HG02759 (cell line): ENCODE measurements around the gene KRT34.
"Not testable (repeated sequence)": the region's sequence is repeated elsewhere in the genome, so short reads cannot be mapped to it uniquely, and the experiment has no call there.

Experiments used
- ATAC-seq: cut with Tn5 transposase; IDR thresholded peaks from one replicate; pipeline ENCODE4 v1.9.1; 2021; ENCODE audit warnings: mild to moderate bottlenecking, moderate library complexity; ENCODE audit not compliant: unreplicated experiment

The KRT34 gene

DNA sequence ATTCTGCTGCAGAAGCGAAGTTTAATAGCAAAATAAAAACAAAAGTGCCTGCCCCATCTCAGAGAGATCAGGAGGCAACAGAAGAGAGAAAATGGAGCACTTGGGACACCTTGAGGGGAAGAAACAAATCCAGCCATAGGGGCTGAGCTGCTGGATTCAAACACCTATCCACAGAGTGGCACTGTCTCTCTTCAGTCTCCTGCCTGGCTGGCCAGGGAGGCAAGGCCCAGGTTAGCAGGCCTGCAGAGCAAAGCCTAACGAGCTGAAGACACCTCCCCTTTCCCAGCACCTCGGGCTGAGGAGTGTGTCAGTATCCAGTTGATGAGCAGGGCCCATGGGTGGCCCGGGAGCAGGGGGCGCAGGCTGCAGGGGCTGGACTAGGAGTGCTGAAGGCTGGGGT is 24.1 kb upstream of the KRT34 start:
- ATAC-seq = no peak

DNA sequence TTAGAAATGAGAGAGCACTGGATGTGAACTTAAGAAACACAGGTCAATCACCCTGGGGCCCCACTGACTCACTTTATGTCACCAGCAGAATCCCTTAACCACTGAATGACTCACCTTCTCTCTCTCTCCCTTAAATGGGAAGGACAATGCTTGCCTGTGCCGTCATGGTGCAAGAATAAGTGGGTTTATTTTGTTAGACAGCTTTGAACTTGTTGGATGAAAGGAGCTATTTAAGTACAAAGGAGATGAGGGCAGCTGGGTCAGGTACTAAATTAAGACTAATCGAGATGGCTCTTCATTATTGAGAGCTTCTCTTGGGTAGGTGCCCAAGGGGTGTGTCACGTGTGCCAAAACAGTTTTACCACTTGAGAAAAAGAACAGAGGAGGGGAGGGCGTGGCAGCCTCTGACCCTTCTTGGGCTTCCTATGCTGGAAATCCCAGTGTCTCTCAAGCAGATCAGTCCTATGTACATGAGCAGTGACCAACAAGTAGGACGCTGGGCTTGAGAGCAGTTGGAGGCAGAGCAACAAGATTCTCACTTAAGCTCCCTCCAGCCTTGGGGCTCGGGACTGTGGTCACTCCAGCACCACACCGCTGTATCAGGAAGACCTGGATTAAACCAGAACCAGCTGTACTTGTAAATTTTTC is 22.0 kb upstream of the KRT34 start:
- ATAC-seq = no peak

DNA sequence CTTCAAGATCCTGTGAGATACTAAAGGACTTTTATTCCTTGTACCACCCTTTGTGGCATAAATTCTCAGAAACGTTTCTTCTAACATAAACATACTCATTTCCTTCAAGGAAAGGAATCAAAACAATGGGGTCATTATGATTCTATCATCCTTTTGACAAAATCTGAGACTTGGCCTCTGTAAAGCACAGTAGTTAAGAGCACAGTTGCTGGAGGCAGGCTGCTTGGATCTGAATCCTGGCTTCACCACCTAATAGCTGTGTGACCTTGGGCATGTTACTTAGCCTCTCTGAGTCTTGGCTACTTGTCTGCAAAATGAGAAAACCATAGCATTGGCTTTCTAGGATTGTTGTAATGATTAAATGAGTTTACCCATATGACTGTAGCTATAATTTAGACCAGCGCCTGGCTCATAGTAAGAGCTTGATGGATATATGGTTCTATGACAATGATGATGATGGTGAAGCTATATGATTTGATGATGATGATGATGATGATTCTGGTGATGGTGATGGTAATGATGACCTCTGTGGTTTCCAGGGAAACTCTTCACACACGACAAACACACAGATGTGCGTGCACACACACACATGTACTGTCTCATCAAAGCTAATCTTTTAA is 21.4 kb upstream of the KRT34 start:
- no peak for ATAC-seq

DNA sequence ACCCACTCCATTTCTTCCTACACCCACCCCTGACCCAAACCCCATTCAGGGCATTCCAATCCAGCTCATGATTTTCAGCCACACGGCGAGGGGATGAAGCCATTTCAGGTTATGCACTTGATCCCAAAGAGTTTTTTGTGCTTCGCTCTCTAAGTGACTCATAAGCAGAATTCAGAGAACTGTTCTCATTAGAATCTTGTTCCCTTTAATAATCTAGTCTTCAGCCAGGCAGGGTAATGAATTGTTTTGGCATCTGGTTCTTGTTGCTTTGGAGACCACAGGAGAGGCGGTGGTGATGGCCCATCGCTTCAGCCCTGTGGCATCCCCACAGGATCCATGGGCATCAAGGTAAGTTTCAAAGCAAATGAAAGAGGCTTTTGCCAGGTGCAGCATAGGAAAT is 20.1 kb upstream of the KRT34 start:
- ATAC-seq = no peak

DNA sequence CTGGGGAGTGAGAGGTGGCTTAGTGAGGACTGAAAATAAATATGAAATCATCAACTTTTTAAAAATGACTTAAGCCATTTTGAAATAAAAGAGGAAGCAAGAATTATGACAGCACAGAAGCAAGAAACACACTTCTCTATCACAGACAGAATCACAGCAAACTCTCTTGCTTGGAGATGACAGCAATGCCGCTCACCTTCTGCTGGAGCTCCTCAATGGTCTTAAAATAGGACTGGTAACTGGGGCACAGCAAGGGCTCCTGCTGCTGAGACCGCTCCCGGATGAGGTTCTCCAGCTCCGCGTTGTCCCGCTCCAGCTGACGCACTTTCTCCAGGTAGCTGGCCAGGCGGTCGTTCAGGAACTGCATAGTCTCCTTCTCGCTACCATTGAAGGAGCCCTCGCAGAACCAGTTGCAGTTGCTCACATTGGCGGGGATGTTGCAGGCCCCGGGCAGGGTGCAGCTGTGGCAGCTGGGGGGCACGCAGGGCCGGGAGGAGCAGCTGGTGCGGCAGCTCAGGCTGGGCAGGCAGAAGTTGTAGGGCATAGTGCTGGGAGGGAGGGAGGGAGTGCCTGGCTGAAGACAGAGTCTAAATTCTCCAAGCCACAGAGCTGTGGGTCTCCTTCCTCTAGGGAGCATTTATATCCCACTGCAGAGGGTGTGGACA is 15.0 kb upstream of the KRT34 start, which contains the start of gene KRT31:
Gene KRT31 (minus strand): TSS at position 613 of the 665 bp plus-strand sequence. CDS start 69 bp downstream, at position 544.
- ATAC-seq = no peak

GRCh38 chr17:41396340-41396739 is 14.2 kb upstream of the KRT34 start:
- ATAC-seq = no peak

GRCh38 chr17:41395611-41396010 is 13.5 kb upstream of the KRT34 start:
- ATAC-seq = no peak

GRCh38 chr17:41395044-41395443 is 12.9 kb upstream of the KRT34 start:
- ATAC-seq = not testable (repeated sequence)

GRCh38 chr17:41394254-41394996 is 12.3 kb upstream of the KRT34 start:
- ATAC-seq = no peak

DNA sequence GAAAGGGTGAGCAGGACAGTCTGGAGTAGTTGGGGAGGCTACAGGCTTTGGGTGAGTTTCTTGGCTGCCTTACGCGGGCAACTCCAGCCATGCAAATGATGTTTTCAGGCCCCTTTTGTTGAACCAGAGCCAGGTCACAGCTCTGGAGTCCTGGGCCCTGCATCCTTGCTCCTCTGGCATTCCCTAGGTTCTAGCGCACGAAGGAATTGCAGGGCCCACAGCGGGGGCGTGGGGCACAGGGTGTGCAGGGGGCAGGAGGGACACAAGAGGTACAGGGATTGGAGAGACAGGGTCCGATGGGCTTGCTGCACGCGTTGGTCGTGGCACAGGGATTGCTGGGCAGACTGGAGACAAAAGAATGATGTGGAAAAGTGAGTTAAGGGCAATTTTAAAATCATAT is 11.7 kb upstream of the KRT34 start:
- no peak for ATAC-seq

- no peak for ATAC-seq
Measured at GRCh38 chr17:41393294-41393693, 11.2 kb upstream of the KRT34 start.

DNA sequence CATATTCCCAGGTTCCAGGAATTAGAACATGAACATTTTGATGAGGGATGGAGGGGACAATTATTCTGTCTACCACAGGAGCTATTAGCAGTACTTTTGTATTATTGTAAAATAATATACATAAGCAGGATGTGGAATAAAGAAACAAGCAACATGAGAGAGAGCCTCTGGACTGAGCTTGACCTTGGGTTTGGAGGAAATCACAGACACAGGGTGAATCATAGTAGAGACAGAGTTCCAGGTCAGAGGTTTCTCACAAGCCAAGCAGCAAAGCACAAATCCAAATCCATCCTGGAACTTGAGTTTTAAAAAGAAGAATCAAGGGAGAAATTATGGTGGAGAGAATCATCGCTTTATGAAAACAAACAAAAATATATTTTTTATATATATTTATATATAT is 10.2 kb upstream of the KRT34 start:
- ATAC-seq = no peak

DNA sequence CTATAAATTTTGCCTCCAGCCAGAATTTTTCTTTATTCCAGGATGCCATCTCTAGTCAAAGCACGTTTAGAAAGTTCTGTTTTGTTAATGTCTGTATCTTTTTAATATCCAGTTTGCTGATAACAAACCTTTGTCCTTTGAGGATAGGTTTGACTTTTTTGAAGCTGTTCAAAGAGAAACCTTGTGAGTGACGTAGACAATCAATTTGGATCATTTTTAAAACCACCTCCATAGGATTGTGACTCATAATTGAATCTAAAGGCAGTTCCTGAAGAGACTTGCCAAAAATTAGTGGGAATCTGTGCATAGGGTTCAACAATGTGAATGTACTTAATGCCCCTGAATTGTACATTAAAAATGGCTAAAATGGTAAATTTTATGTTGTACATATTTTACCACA is 9.4 kb upstream of the KRT34 start:
- no peak for ATAC-seq

DNA sequence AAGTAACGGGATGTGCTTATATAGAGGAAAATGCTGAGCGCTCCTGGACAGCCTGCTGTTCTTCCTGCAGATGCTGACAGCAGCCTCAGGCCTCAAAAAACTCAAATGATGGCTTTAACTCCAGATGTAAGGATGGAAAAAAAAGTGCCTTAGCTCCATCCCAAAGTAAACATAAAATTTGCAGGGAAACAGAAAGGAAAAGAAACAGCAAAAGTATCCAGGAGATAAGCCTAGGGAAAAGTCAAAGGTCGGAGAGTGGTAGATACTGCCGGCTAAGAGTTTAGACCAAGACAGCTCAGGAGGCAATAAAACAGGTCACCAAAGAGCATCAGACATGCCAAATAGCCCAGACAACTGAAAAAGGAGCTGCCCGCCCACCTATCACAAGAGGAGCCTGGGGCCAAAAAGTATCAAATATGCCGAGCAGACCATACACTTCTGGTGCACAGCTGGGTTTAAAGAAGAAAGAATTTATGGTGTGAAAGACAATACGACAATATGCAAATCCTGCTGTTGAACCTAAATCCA is 8.4 kb upstream of the KRT34 start:
- no peak for ATAC-seq

DNA sequence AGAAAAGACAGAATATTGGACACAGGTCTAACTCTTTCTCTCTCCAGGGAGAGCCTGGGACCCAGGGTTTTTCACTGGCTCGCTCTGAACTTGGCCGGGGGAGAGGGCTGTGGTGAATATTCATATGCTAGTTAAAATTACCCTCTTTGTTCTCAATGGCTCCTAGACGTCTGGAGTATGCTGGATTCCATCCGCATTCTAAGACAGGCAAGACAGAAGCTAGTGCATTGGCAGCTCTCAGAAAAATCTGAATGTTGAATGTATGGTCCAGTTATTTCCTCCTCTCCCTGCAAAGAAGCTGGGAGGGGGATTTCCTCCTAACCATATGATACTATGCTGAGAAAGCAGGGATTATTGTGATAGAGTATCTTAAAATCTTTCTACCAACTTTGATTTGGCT is 5.6 kb upstream of the KRT34 start:
- ATAC-seq = no peak

DNA sequence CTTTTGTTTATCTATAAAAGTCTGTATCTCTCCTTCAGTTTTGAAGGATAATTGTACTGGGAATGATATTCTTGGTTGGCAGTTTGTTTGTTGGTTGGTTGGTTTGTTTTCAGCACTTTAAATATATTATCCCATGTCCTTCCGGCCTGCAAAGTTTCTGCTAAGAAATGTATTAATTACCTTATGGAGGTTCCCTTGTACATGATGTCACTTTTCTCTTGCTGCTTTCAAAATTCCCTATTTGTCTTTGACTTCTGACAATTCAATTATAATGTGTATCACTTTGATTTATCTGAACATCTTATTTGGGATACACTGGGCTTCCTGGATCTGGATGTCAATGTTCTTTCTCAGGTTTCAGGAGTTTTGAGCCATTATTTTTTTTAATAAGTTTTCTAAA is 4.1 kb upstream of the KRT34 start:
- no peak for ATAC-seq

DNA sequence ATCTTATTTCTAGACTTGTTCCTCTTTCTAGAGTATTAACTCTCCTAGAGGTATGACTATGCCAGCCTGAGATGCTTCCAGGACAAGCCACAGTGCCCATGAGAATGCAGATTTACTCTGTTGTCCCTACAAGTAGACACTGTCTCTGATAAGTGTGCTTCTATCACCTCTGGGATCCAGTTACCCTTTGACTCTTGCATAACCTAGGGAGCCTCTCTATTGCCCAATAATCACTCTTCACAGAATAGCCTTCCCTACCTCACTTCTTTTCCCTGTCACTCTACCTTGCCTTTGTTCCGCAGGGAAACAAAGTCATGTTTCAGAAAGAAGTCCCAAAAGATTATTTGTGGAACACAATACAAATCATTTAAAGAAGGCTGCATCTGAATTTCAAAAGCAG is 1.6 kb upstream of the KRT34 start:
- no peak for ATAC-seq

DNA sequence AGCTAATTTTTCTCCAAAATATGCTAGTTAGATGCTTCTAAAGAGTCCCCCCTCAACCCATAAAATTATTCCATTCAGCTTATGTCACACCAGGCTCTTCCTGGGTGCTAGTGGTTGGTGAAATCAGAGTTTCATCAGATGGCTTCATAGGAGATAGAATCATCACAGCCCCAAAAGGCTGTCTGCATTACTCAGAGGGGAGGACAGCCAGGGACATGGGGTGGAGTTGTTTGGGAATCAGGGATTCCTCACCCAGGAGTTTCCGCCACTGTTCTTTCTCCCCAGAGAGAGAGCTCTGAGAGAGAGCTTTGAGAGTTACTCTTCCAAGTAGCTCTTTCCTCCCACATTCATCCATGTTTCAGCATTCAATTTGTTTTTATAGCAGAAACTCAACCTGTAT is 288 bp upstream of the KRT34 start:
- ATAC-seq = no peak

DNA sequence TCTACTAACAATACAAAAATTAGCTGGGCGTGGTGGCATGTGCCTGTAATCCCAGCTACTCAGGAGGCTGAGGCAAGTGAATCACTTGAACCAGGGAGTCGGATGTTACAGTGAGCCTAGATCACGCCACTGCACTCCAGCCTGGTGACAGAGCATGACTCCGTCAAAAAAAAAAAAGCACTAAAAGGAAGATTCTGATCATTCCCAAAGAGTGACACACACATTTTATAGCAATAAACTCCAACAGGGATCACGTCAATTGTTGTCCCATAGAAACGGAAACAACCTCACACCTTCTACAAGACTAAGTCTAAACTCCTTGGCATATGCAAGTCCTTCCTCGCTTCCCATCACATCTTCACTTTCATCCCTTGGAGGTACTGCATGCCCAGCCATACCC is 2.0 kb downstream of the KRT34 start:
- not testable (repeated sequence) for ATAC-seq

- no peak for ATAC-seq
Measured at GRCh38 chr17:41377546-41377945, 4.6 kb downstream of the KRT34 start.

DNA sequence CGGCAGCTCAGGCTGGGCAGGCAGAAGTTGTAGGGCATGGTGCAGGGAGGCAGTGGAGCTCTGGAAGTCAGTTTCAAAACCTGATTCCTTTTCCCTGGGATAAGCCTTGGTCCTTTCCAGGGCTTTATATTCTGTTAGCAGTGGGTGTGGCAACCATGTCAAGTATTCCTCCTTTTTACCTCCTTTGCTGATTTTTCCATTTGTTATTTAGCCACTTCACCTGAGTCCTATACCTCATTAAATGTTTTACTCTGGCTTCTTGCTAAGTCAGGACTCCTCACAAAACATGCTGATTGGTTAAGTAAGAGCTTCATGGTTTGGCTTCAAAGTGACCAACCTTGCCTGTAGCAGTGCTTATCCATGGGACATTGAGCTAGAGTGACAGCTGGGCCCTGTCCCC is 12.4 kb downstream of the KRT34 start, which contains the start of gene KRT33B:
Gene KRT33B (minus strand): TSS at position 101 of the 400 bp plus-strand sequence. CDS start 63 bp downstream, at position 38.
- ATAC-seq = no peak
